Loucy (cell line): ENCODE measurements around the gene JARID2.

Experiments used
- H2AFZ ChIP-seq: fragments of 200-600 bp; sonication (generic); 2 replicates; pipeline ENCODE4 v1.6.0; 2016; ENCODE audit warnings: antibody characterized with exemption, mild to moderate bottlenecking, low read length, moderate library complexity
- H3F3A ChIP-seq: fragments of 200-600 bp; 2 replicates; pipeline ENCODE4 v1.6.0; 2016; ENCODE audit warnings: antibody characterized with exemption, low read depth, mild to moderate bottlenecking
- H3K27me3 ChIP-seq: fragments of 200-600 bp; sonication (generic); 2 replicates; pipeline ENCODE4 v1.6.1; 2014; ENCODE audit warnings: low read length, mild to moderate bottlenecking; ENCODE audit not compliant: insufficient read depth, poor library complexity, severe bottlenecking
- H3K36me3 ChIP-seq: fragments of 200-600 bp; sonication (generic); 2 replicates; pipeline ENCODE4 v1.6.1; 2016; ENCODE audit warnings: low read length; ENCODE audit not compliant: insufficient read depth
- H3K4me1 ChIP-seq: fragments of 200-600 bp; sonication (generic); 2 replicates; pipeline ENCODE4 v1.5.1; 2014; ENCODE audit warnings: low read length, mild to moderate bottlenecking; ENCODE audit not compliant: insufficient read depth, poor library complexity, severe bottlenecking
- H3K4me2 ChIP-seq: fragments of 200-600 bp; sonication (generic); 2 replicates; pipeline ENCODE4 v1.6.0; 2014; ENCODE audit warnings: antibody characterized with exemption, low read length, low read depth, mild to moderate bottlenecking; ENCODE audit not compliant: poor library complexity, severe bottlenecking
- H3K4me3 ChIP-seq: fragments of 200-600 bp; sonication (generic); 2 replicates; pipeline ENCODE4 v1.5.1; 2014; ENCODE audit warnings: low read length, mild to moderate bottlenecking, mixed read lengths; ENCODE audit not compliant: poor library complexity, severe bottlenecking
- H3K79me2 ChIP-seq: fragments of 200-600 bp; sonication (generic); 2 replicates; pipeline ENCODE4 v1.6.1; 2014; ENCODE audit warnings: low read length; ENCODE audit not compliant: insufficient read depth
- H3K9ac ChIP-seq: fragments of 200-600 bp; sonication (generic); 2 replicates; pipeline ENCODE4 v1.6.0; 2014; ENCODE audit warnings: mild to moderate bottlenecking, low read depth, low read length, moderate library complexity; ENCODE audit not compliant: poor library complexity, severe bottlenecking
- H3K9me2 ChIP-seq: fragments of 200-600 bp; sonication (generic); replicated peaks from 2 replicates; pipeline ENCODE4 v1.6.1; 2016; ENCODE audit warnings: low read depth, low read length, mixed read lengths
- H3K9me3 ChIP-seq: fragments of 200-600 bp; sonication (generic); 2 replicates; pipeline ENCODE4 v1.6.1; 2014; ENCODE audit warnings: mild to moderate bottlenecking, antibody characterized with exemption, low read length, low read depth; ENCODE audit not compliant: insufficient read depth
- H4K20me1 ChIP-seq: fragments of 200-600 bp; sonication (generic); 2 replicates; pipeline ENCODE4 v1.6.0; 2014; ENCODE audit warnings: antibody characterized with exemption, low read length, mild to moderate bottlenecking; ENCODE audit not compliant: insufficient read depth, poor library complexity, severe bottlenecking
- EZH2phosphoT487 ChIP-seq: fragments of 200-600 bp; IDR thresholded peaks from 2 replicates; pipeline ENCODE4 v1.6.1; 2018; ENCODE audit warnings: antibody characterized with exemption, mild to moderate bottlenecking, moderate library complexity, borderline replicate concordance
- TF ChIP-seq, protein P1 (sequence below): fragments of 200-600 bp; sonication (generic); conservative IDR thresholded peaks from 2 replicates; pipeline ENCODE4 v1.5.1; 2014; ENCODE audit warnings: mild to moderate bottlenecking, antibody characterized with exemption, low read length

The JARID2 gene

GRCh38 chr6:15544321-15544900 lies 298.5 kb downstream of the JARID2 start:
- Histone ChIP-seq H3K9me2 (no peaks in the 10 kb centered on the region), H3K4me3 (no peak overlapping the region), H3K9me3 (no peaks in the 10 kb centered on the region), H3K36me3 (no peaks in the 10 kb centered on the region), H4K20me1 (no peaks in the 10 kb centered on the region), H3K4me1 (no peaks in the 10 kb centered on the region), H3K79me2 (peaks cover 14% of the 10 kb centered on the region; the same call in 1 of the 2 replicates), H3F3A (no peaks in the 10 kb centered on the region), H3K27me3 (no peaks in the 10 kb centered on the region), H3K4me2 (no peak overlapping the region), H3K9ac (no peak overlapping the region), H2AFZ (no peak overlapping the region)
- TF ChIP-seq, protein P1, sequence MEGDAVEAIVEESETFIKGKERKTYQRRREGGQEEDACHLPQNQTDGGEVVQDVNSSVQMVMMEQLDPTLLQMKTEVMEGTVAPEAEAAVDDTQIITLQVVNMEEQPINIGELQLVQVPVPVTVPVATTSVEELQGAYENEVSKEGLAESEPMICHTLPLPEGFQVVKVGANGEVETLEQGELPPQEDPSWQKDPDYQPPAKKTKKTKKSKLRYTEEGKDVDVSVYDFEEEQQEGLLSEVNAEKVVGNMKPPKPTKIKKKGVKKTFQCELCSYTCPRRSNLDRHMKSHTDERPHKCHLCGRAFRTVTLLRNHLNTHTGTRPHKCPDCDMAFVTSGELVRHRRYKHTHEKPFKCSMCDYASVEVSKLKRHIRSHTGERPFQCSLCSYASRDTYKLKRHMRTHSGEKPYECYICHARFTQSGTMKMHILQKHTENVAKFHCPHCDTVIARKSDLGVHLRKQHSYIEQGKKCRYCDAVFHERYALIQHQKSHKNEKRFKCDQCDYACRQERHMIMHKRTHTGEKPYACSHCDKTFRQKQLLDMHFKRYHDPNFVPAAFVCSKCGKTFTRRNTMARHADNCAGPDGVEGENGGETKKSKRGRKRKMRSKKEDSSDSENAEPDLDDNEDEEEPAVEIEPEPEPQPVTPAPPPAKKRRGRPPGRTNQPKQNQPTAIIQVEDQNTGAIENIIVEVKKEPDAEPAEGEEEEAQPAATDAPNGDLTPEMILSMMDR = no peak

- Histone ChIP-seq H3K9me3 (no peaks in the 10 kb centered on the region), H3K79me2 (peaks cover 24% of the 10 kb centered on the region), H4K20me1 (no peaks in the 10 kb centered on the region), H3F3A (no peaks in the 10 kb centered on the region), H3K9ac (no peak overlapping the region), H2AFZ (no peak overlapping the region), H3K4me3 (no peak overlapping the region), H3K9me2 (no peaks in the 10 kb centered on the region), H3K4me2 (no peak overlapping the region), H3K36me3 (no peaks in the 10 kb centered on the region), H3K27me3 (no peaks in the 10 kb centered on the region), H3K4me1 (peaks cover 15% of the 10 kb centered on the region)
- TF ChIP-seq EZH2phosphoT487 = no peak
- TF ChIP-seq, protein P1 = no peak
Measured at GRCh38 chr6:15546591-15546990, 300.7 kb downstream of the JARID2 start.

- peaks cover 23% of the 10 kb centered on the region for H3K4me1 ChIP-seq
- H3F3A ChIP-seq = no peaks in the 10 kb centered on the region
- H2AFZ ChIP-seq = no peak overlapping the region
Measured at GRCh38 chr6:15547400-15547799, 301.5 kb downstream of the JARID2 start.

More at GRCh38 chr6:15547400-15547799, 301.5 kb downstream of the JARID2 start:
- Histone ChIP-seq H3K9me3 (no peaks in the 10 kb centered on the region), H4K20me1 (no peaks in the 10 kb centered on the region), H3K4me2 (no peak overlapping the region), H3K36me3 (no peaks in the 10 kb centered on the region), H3K9ac (no peak overlapping the region), H3K4me3 (no peak overlapping the region), H3K9me2 (no peaks in the 10 kb centered on the region), H3K79me2 (peaks cover 24% of the 10 kb centered on the region), H3K27me3 (no peaks in the 10 kb centered on the region)
- TF ChIP-seq EZH2phosphoT487 = no peak
- TF ChIP-seq, protein P1 = no peak
